GM18526 (cell line): ENCODE results near the gene LRCH4.

Experiments used
- POLR2A ChIP-seq: IDR thresholded peaks from 3 replicates; pipeline ENCODE4 v1.6.1; 2011; ENCODE audit not compliant: insufficient read length; ENCODE audit errors: extremely low read depth

Gene LRCH4

GRCh38 chr7:100567751-100568175 lies 18.2 kb downstream of the LRCH4 start:
- TF ChIP-seq POLR2A = no peak

GRCh38 chr7:100567031-100567730 lies 18.7 kb downstream of the LRCH4 start:
- no peak for TF ChIP-seq POLR2A

- TF ChIP-seq POLR2A = no peak
Measured at GRCh38 chr7:100566018-100566531, 19.9 kb downstream of the LRCH4 start.

GRCh38 chr7:100565133-100565571 lies 20.8 kb downstream of the LRCH4 start:
- no peak for TF ChIP-seq POLR2A

- no peak for TF ChIP-seq POLR2A
Measured at GRCh38 chr7:100563809-100564400, 22.0 kb downstream of the LRCH4 start.

GRCh38 chr7:100563100-100563564 lies 22.8 kb downstream of the LRCH4 start:
- no peak for TF ChIP-seq POLR2A

GRCh38 chr7:100562195-100563099 lies 23.5 kb downstream of the LRCH4 start:
- TF ChIP-seq POLR2A = no peak

- no peak for TF ChIP-seq POLR2A
Measured at GRCh38 chr7:100561491-100562194, 24.3 kb downstream of the LRCH4 start.

- TF ChIP-seq POLR2A = no peak
Measured at GRCh38 chr7:100559127-100559526, 26.8 kb downstream of the LRCH4 start.

GRCh38 chr7:100556541-100556940 lies 29.4 kb downstream of the LRCH4 start:
- TF ChIP-seq POLR2A = no peak

GRCh38 chr7:100555701-100556100 lies 30.2 kb downstream of the LRCH4 start:
- TF ChIP-seq POLR2A = no peak

GRCh38 chr7:100553032-100553431 lies 32.9 kb downstream of the LRCH4 start:
- TF ChIP-seq POLR2A = no peak

- TF ChIP-seq POLR2A = no peak
Measured at GRCh38 chr7:100552532-100552931, 33.4 kb downstream of the LRCH4 start.

GRCh38 chr7:100547872-100548271 lies 38.1 kb downstream of the LRCH4 start:
- no peak for TF ChIP-seq POLR2A

GRCh38 chr7:100546926-100547800 lies 38.8 kb downstream of the LRCH4 start:
- no peak for TF ChIP-seq POLR2A
